ENCODE measurements around the gene OTOP2.

The OTOP2 gene, protein sequence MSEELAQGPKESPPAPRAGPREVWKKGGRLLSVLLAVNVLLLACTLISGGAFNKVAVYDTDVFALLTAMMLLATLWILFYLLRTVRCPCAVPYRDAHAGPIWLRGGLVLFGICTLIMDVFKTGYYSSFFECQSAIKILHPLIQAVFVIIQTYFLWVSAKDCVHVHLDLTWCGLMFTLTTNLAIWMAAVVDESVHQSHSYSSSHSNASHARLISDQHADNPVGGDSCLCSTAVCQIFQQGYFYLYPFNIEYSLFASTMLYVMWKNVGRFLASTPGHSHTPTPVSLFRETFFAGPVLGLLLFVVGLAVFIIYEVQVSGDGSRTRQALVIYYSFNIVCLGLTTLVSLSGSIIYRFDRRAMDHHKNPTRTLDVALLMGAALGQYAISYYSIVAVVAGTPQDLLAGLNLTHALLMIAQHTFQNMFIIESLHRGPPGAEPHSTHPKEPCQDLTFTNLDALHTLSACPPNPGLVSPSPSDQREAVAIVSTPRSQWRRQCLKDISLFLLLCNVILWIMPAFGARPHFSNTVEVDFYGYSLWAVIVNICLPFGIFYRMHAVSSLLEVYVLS

DNA sequence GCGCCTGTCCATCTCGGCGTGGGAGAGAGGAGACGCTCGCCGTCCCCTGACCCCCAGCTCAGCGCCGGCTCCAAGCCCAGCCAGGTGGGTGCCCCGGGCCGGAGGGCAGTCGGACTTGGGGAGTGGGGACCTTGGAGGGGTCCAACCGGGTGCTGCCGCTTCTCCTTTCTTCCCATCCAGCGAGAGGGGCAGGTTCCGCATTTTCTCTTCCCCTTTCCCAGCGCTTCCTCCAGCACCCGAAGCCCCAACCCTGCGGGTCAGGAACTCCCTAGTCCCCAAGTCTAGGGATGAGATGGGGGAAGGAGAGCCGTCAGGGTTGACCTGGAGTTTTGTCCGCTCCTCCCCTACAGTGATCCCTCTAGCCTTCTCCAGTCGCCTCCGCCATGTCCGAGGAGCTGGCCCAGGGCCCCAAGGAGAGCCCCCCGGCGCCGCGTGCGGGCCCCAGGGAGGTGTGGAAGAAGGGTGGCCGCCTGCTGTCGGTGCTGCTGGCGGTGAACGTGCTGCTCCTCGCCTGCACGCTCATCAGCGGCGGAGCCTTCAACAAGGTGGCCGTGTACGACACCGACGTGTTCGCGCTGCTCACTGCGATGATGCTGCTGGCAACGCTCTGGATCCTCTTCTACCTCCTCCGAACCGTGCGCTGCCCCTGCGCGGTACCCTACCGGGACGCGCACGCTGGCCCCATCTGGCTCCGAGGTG, at the start of gene OTOP2:
Gene OTOP2, plus strand, starts transcription at position 24 of the 699 bp plus-strand sequence. Its CDS starts 360 bp downstream, at position 384.
- Mint-ChIP-seq H3K9me3 (no peaks in the 10 kb centered on the region), H3K4me1 (peaks cover 11% of the 10 kb centered on the region), H3K27ac (no peak within 1 kb of the TSS), H3K27me3 (peaks cover 39% of the 10 kb centered on the region), H3K4me3 (peak within 1 kb of the TSS; percentile 60), H3K36me3 (peaks cover 2% of the 10 kb centered on the region)

GRCh38 chr17:74874615-74875037, 49.4 kb upstream of the OTOP2 start:
- no peak overlapping the region for H3K27ac Mint-ChIP-seq
- peak overlapping the region; percentile 90 for H3K4me3 Mint-ChIP-seq
- no peaks in the 10 kb centered on the region for H3K36me3 Mint-ChIP-seq
- peaks cover 17% of the 10 kb centered on the region for H3K4me1 Mint-ChIP-seq
- no peaks in the 10 kb centered on the region for H3K9me3 Mint-ChIP-seq
- no peaks in the 10 kb centered on the region for H3K27me3 Mint-ChIP-seq

DNA sequence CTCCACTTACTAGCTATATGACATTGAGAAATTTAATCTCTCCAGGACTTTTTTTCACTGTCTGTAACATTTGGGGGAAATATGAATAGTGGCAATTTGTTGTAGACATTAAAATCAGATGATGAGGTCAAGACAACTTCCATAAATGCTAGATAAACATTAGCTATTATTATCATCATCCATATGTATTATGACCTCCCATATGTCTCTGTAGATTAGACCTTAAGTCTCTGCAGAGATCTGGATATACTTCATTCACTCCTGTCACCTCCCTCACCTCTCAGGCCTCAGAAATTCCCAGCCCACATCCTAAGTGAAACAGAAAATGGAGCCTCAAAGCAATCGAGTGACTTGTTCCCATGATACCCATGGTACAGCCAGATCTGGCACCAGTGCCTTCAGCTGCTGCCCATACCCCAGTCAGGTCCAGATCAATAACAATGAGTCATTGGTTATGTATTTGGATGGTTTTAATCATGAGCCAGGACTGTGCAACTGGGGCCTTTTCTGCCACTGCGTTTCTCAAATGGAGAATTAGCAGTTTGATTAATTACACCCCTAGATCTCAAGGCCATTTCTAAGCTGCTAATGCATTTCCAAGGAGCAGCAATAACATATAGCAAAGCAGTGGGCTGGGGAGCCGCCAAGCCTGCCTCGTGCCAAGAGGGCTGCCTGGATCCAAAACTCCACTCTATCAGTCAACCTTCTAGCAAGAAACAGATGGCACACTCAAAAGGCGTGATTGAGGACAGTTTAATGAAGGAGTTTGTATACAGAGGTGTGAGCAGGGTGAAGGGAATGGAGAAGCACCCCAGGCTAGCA, 48.7 kb upstream of the OTOP2 start:
- Mint-ChIP-seq H3K4me3 (peak overlapping the region; percentile 1), H3K27me3 (no peaks in the 10 kb centered on the region), H3K4me1 (peaks cover 17% of the 10 kb centered on the region), H3K9me3 (no peaks in the 10 kb centered on the region), H3K27ac (no peak overlapping the region), H3K36me3 (no peaks in the 10 kb centered on the region)

DNA sequence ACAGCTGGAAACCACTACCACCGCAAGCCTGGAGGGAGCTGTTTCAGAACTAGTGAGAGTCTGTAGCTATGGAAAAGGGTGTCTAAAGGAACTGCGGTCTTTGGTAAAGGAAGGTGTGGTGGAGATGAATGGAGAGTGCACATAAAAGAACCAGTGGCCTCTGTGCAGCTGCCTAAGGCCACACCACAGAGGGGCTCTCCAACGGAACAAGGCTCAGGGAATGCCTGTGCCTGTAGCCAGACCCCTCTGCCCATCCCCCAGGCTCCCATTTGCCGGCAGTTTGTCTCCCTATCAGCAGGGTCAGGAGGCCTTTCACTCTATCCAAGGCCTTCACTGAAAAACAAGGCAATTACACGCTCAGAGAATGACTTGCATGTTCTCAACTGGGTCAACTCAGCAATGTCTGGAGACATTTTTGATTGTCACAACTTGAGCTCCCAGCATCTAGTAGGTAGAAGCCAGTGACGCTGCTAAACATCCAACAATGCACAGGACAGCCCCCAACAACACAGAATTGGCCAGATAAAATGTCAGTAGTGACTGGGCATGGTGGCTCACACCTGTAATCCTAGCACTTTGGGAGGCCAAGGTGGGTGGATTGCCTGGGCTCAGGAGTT, 48.0 kb upstream of the OTOP2 start:
- Mint-ChIP-seq H3K27me3 (no peaks in the 10 kb centered on the region), H3K36me3 (no peaks in the 10 kb centered on the region), H3K9me3 (no peaks in the 10 kb centered on the region), H3K4me3 (no peak overlapping the region), H3K4me1 (peaks cover 17% of the 10 kb centered on the region), H3K27ac (no peak overlapping the region)

- Mint-ChIP-seq H3K9me3 (no peaks in the 10 kb centered on the region), H3K36me3 (no peaks in the 10 kb centered on the region), H3K27me3 (no peaks in the 10 kb centered on the region), H3K4me1 (peaks cover 4% of the 10 kb centered on the region), H3K27ac (no peak overlapping the region), H3K4me3 (no peak overlapping the region)
Measured at GRCh38 chr17:74877592-74878548, 46.2 kb upstream of the OTOP2 start.

DNA sequence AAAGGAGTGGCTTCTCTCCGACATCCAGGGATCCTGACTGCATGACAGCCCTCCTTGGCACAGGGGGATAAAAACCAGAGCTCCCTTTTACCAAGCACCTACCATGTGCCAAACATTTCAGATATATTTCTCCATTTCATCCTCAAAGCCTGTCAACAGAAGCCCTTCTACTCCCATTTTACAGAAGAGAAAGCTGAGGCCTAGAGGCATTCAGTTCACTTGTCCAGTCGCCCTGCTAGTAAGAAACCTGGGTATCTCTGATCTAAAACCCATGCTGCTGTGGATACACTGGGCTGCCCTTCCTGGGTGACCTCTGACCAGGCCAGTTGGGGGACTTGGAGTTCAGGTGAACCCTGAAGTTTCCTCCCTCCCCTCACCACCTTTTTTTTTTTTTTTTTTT, 45.4 kb upstream of the OTOP2 start:
- Mint-ChIP-seq H3K27ac (no peak overlapping the region), H3K9me3 (no peaks in the 10 kb centered on the region), H3K4me1 (peaks cover 4% of the 10 kb centered on the region), H3K36me3 (no peaks in the 10 kb centered on the region), H3K27me3 (no peaks in the 10 kb centered on the region), H3K4me3 (no peak overlapping the region)

DNA sequence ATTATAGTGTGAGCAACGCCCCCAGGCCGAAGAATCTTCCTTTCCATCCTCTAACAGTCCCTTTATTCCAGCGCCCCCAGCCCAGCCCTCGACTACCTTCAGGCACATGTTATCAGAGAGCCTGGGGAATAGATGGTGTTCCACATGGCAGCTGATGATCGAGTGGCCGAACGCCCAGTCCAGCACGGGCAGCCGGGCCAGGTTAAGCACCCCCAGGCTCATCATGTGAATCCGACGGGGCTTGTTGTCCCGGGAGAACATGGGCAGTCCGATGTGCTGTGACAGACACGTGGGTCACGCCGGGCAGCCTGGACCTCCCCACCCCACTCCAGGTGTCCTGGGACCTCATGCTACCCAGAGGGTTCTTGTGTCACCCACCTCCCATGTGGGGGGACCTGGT, 44.8 kb upstream of the OTOP2 start:
- Mint-ChIP-seq H3K27me3 (no peaks in the 10 kb centered on the region), H3K36me3 (no peaks in the 10 kb centered on the region), H3K4me1 (no peaks in the 10 kb centered on the region), H3K27ac (no peak overlapping the region), H3K4me3 (no peak overlapping the region), H3K9me3 (no peaks in the 10 kb centered on the region)

- H3K9me3 Mint-ChIP-seq = no peaks in the 10 kb centered on the region
- H3K4me1 Mint-ChIP-seq = no peaks in the 10 kb centered on the region
- no peak overlapping the region for H3K27ac Mint-ChIP-seq
- peaks cover 7% of the 10 kb centered on the region for H3K27me3 Mint-ChIP-seq
- no peak overlapping the region for H3K4me3 Mint-ChIP-seq
- H3K36me3 Mint-ChIP-seq = no peaks in the 10 kb centered on the region
Measured at GRCh38 chr17:74881073-74881472, 43.0 kb upstream of the OTOP2 start.

- Mint-ChIP-seq H3K27ac (no peak overlapping the region), H3K27me3 (peaks cover 7% of the 10 kb centered on the region), H3K4me3 (no peak overlapping the region), H3K4me1 (no peaks in the 10 kb centered on the region), H3K9me3 (no peaks in the 10 kb centered on the region), H3K36me3 (peaks cover 3% of the 10 kb centered on the region)
Measured at GRCh38 chr17:74882517-74883240, 41.4 kb upstream of the OTOP2 start.

DNA sequence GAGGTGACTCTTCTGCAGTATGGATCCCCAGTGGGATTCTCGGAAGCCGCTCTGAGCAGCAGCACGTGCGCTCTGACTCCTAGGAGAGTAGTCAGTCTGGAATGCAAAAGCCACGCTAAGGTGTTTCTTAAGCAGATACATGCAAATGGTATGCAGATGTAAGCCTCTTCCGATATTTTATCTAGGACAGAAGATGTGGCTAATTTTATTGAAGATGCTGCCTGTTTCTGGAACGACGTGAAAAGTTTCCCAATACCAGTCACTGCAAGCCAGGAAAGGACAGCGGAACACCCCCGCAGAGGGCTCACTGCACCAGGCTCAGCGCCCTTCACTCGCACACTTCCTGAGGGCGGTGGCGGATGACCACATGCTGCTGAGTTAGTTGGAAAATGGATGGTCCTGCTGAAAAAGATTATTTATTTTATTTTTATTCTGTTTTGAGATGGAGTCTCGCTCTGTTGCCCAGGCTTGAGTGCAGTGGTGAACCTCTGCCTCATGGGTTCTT, 40.8 kb upstream of the OTOP2 start:
- Mint-ChIP-seq H3K4me1 (no peaks in the 10 kb centered on the region), H3K9me3 (no peaks in the 10 kb centered on the region), H3K4me3 (no peak overlapping the region), H3K27ac (no peak overlapping the region), H3K36me3 (peaks cover 3% of the 10 kb centered on the region), H3K27me3 (peaks cover 7% of the 10 kb centered on the region)

- Mint-ChIP-seq H3K4me3 (no peak overlapping the region), H3K9me3 (no peaks in the 10 kb centered on the region), H3K36me3 (peaks cover 3% of the 10 kb centered on the region), H3K27me3 (peaks cover 10% of the 10 kb centered on the region), H3K27ac (no peak overlapping the region), H3K4me1 (no peaks in the 10 kb centered on the region)
Measured at GRCh38 chr17:74888469-74888868, 35.6 kb upstream of the OTOP2 start.

GRCh38 chr17:74890554-74890953, 33.5 kb upstream of the OTOP2 start:
- Mint-ChIP-seq H3K9me3 (no peaks in the 10 kb centered on the region), H3K36me3 (peaks cover 3% of the 10 kb centered on the region), H3K27me3 (peaks cover 13% of the 10 kb centered on the region), H3K27ac (no peak overlapping the region), H3K4me3 (no peak overlapping the region), H3K4me1 (peaks cover 4% of the 10 kb centered on the region)

DNA sequence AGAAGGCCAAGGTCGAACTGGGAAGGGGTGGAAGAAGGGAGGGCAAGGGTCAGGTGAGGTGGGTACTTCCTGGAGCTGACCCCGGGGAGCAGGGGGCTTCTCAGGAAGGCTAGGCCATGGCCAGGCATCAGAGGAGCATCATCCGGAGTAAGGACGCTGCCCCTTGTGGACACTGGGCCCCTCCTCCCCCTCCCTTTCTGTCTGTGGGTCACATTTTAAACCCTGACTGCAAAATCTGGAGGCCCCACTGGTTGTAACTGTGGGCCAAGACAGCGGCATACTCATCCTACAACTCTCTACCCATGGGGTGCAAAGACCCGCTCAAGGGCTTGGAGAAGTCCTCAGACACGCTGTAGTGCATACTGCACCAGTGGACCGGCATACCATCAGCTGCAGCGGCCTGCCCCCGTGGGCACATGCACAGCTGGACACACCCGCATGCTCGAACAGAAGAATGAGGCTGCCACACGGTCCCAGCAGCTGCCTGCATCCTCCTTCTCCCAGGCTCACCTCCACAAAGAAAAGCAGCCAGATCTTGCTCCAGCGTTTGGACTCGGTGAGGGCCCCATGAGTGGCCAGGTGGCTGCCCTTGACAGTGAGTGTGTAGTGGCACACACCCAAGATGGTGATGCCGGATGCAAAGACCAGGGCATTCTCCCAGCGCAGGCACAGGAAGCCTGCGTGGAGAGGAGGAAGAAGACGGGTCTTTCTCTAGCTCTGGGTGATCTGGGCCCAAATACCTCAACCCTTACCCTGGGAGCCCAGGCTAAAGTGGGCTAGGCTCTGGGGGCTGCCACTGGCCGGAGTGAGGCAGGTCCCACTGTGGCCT, 31.8 kb upstream of the OTOP2 start:
- H3K4me1 Mint-ChIP-seq = peaks cover 4% of the 10 kb centered on the region
- H3K4me3 Mint-ChIP-seq = no peak overlapping the region
- peaks cover 20% of the 10 kb centered on the region for H3K27me3 Mint-ChIP-seq
- H3K27ac Mint-ChIP-seq = no peak overlapping the region
- H3K36me3 Mint-ChIP-seq = no peaks in the 10 kb centered on the region
- H3K9me3 Mint-ChIP-seq = no peaks in the 10 kb centered on the region
